CD4-positive, alpha-beta T cell treated with Interleukin-17A for 1 hour (primary cell): ENCODE results near the gene CD244.
"Not testable (repeated sequence)": the region's sequence is repeated elsewhere in the genome, so short reads cannot be mapped to it uniquely, and the experiment has no call there.

Source experiments
- DNase-seq: peaks from one replicate; pipeline ENCODE4 v3.0.0-alpha.2; 2020

The CD244 gene

DNA sequence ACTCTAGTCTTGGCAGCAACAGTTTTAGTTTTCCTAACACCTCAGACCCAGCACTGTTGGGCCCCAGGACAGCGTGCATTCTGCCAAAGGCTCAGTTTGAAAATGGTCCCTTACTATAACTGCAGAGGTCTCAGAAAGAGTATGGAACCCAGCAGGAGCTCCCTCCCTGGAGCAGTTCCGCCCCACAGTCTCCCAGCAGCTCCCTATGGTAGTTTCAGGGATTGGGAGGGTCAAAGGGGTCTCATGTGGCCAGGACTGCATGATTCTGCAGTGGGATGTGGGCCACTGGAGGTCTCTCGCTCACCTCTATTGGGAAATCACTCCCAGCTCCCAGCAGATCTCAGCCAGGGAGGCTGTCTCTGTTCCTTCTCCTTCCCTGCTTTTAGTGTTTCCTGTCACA, 54.4 kb downstream of the CD244 start:
- DNase-seq: no peak

DNA sequence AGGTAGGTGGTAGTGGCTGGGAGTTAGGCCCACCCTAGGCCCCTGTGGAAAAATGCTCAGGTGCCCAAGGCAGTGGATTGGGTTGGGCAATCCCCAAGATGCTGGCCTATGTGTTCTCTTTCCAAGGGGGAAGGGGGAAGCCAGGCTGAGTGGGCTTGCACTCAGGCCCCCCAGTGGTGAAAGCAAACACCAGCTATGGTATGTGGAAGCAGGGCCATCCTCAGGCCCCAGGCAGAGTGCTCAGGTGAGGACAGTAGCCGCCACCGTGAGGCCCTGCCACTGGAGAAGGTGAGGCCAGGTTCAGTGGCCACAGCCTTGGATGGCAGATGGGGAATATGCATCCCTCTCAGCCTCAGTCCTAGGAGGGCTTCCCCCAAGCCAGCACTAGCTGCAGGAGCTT, 54.9 kb downstream of the CD244 start:
- DNase-seq: no peak

DNA sequence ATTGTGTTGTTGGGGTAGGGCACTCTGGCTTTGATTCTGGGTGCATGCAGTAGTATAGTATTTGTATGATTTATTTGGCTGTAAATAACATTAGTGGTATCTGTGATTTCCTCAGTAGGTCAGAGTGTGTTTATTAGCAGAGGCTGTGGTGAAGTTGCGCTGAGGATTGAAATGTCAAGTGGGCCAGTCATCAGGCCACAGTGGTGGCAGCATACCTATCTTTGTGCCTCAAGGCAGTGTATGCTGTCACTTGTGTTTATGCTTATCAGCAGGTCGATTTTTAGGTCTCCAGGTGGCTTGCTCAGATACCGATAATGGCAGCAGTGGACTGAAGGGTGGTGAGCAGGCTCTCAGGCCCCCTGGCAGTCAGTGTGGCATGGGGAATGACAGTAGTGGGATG, 55.4 kb downstream of the CD244 start:
- DNase-seq: no peak

DNA sequence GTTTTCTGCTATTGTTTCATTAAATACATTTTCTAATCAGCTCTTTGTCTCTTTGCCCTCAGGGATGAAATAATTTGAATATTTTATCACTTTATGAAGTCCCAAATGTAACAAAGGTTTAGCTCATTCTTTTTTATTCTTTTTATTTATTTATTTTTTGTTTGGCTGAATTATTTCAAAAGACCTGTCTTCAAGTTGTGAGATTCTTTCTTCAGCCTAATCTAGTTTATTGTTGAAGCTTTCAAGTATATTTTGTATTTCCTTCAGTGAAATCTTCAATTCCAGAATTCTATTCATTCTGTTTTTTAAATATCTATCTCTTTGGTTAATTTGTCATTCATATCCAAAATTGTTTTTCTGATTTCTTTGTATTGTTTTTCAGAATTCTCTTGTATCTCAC, 55.9 kb downstream of the CD244 start:
- no peak for DNase-seq

DNA sequence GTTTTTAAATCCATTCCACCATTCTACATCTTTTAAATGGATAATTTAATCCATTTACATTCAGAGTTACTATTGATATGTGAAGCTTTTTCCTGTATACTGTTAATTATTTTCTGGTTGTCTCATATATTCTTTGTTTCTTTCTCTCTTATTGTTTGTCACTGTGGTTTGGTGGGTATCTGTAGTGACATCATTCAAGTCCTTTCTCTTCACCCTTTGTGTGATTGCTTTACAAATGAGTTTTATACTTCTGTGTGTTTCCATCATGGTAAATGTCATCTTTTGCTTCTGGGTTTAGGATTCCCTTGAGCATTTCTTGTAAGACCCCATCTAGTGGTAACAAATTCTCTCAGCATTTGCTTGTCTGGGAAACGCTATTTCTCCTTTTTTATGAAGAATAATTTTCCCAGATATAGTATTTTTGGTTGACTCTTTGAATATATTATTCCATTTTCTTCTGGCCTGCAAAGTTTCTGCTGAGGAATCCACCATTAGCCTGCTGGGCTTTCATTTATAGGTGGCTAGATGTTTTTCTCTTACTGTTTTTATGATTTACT, 56.5 kb downstream of the CD244 start:
- no peak for DNase-seq

DNA sequence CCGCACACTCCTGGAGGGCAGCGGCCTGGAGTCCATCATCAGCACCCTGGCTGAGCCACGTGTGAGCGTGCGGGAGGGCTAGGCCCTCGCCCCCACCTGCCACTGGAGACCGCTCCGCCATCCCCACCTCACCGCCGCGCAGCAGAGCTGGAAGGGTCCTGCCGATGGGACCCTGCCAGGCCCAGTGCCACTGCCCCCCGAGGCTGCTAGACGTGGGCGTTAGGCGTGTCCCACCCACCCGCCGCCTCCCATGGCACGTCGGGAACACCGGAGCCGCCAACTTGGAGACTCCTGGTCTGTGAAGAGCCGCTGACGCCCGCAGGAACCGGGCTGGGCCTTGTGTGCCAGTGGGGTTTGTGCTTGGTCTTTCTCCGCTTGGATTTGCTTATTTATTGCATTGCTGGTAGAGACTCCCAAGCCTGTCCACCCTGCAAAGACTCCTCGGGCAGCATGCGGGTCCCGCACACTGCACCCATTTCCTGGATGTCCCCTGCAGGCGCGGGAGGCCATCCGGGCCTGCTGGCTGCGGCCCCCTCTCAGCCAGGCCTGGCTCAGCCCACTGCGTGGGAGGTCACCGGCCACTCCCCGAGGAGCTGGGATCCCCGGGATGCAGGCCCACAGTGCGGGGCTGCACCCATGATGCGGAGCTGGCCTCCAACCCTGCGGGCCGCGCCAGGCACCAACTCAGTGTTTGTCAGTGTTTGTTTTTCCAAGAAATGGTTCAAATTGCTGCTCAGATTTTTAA, 60.7 kb downstream of the CD244 start:
- DNase-seq: no peak

DNA sequence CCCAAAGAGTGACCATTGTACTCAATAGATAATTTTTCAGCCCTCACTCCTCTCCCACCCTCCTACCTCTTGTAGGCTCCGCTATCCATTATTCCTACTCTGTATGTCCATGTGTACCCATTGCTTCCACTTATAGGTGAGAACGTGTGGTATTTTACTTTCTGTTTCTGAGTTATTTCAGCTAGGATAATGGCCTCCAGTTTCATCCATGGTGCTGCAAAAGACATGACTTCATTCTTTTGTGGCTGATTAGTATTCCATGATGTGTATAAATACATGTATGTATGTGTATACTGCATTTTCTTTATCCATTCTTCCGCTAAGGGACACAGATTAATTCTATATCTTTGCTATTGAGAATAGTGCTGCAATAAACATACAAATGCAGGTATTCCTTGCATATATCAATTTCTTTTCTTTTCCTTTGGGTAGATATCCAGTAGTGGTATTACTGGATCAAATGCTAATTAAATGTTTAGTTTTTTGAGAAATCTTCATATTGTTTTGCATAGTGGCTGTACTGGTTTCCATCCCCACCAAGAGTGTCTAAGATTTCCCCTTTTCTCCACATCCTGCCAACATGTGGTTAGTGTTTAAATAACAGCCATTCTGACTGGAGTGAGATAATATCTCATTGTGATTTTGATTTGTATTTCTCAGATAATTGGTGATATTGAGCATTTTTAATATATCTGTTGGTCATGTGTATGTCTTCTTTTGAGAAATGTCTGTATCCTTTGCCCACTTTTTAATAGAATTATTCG, 61.9 kb downstream of the CD244 start:
- peak; percentile 64 for DNase-seq

DNA sequence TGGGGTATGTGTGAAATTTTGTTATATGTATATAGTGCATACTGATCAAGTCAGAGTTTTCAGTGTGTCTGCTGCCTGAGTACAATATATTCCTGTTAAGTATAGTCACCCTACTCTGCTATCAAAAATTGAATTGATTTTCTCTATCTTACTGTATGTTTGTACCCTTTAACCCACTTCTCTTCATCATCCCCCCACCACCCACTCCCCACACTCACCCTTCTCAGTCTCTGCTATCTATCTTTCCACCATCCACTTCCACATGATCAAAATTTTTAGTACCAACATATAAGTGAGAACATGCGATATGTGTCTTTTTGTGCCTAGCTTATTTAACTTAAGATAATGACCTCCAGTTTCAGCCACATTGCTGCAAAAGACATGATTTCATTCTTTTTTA, 62.5 kb downstream of the CD244 start:
- DNase-seq: no peak

DNA sequence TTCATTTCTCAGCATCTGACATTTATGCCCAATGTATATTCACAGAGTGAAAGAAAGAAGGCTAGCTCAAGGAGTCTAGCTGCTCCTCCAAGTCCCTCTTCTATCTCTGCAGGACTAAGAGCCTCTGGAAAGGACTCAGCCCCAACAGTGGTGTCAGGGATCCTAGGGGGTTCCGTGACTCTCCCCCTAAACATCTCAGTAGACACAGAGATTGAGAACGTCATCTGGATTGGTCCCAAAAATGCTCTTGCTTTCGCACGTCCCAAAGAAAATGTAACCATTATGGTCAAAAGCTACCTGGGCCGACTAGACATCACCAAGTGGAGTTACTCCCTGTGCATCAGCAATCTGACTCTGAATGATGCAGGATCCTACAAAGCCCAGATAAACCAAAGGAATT, 63.0 kb downstream of the CD244 start:
- DNase-seq: no peak

DNA sequence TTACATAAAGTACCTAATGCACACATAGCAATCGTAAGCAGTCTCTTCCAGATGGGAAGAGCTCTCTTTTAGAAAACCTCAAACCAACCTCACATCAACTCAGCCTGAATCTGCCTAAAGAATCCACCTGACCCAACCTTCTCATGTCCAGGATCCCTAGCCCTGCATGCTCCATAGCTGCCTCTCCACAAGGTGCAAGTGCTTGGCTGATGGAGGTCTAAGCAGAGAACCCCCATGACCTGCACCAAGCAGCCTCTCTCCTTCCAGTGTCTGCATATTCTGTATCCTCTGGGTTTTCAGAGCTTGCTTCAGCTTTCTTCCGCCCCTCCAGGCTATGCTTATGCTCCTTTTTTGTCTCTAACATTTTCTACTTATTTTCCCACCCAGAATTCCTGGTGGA, 64.2 kb downstream of the CD244 start:
- DNase-seq: no peak

DNA sequence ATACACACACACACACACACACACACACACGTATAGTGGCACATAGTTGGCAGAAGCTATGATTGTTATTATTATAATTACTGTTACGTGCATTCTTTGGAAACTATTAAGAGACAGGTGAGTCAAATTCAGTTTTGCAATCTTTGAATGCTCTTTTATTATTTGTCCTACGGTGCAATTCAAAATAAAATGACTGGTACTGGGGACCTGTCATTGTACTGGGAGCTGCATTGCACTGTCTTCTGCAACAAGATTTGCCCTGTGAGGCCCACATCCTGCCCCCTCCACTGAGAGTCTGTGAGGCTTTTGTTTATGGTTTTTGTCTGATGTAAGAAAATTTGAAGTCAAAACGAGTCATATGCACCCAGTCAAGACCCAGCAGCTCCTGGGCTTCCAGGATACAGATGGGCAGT, 64.8 kb downstream of the CD244 start:
- DNase-seq: peak; percentile 74

DNA sequence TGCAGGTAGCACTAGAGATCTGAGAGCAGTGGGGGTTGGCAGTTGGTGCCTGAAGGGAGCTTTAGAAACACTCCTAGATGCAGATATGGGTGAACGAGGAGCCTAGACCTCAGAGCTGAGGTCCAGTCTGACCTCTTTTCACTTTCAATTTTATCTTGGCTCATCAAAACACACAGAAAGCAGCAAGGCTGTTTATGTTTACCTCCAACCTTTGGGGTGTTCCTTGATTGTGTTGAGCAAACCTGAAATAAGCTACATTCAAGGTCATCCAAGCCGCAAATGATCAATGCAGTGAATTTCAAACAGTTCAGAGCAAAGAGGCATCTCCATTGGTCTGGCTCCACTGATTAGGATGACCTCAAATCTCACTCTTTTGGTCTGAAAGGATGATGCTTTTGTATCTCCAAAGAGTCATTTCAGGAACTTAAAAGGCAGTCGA, 65.4 kb downstream of the CD244 start:
- no peak for DNase-seq

DNA sequence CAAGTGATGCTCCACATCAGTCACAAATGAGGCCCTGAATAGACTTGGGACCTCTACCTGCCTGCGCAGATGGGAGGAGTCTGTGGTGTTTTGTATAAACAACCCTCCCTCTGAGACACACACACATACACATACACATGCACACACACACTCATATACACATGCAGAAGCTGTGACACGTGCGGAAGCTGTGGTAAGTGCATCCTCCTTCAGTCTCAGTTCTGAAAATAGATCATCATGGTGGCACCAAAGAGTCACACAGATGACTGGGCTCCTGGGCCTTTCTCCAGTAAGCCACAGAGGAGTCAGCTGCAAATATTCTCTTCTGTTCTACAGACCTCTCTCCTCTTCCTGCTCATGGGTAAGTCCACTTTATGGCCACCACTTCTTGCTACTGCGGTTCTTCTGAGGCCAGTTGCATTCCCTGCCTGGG, 66.7 kb downstream of the CD244 start, which contains the start of gene LY9:
TSS of gene LY9 (plus strand) at position 224 of the 433 bp plus-strand sequence. CDS start at position 238, 14 bp downstream.
- peak; percentile 96 for DNase-seq

DNA sequence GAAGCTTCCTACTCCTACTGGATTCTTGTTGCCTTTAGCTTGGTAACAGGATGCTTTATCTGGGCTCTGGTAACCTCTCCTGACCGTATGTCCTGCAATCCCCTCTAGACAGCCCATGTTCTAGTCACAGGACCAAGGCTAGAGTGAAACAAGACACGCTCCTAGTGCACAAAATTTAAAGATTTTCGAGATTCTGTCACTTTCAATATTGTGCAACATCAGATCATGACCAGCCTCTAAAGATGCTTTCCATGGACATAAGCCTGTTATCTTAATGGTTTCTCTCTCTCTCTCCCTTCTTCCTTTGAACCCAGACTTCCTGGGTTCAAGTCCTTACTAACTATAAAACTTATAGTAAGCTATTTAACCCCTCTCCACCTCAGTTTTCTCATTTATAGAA, 68.3 kb downstream of the CD244 start:
- no peak for DNase-seq

DNA sequence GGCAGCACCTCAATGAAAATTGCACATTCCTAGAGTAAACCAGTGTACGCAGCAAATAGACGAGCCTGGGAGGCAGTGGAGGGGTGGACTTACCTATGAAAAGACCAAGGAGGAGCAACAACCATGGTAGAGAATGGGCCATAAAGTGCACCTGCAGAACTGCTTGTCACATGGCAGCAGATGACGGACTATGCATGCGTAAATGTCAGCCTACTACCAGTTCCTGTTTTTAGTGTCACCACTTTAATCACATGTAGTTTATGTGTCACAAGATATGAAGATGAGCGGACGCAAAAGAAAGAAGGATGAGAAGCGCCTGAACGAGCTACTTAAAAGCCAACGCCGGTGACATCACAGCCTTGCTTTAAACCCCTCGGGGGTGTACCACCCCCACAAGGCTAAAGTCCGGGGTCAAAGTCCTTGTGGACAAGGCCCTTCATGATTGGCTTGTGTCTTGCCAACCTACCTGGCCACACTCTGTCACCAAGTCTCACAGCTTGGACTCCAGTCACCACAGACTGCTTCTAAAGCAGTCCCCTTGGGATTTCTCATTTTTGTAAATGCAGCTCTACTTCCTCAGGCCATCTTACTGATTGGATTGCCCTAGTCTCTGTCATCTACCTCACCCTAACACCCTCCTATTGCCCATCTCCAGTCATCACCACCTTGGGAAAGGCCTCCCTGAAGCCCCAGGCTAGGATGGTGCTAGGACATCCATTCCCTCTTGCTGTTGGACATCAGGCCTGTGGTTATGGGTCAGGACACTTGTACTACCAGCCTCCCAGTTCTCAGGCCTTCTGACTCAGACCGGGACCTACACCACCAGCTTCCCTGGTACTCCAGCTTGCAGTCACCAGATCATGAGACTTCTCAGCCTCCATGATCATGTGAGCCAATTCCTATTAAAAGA, 72.7 kb downstream of the CD244 start:
- DNase-seq: no peak

DNA sequence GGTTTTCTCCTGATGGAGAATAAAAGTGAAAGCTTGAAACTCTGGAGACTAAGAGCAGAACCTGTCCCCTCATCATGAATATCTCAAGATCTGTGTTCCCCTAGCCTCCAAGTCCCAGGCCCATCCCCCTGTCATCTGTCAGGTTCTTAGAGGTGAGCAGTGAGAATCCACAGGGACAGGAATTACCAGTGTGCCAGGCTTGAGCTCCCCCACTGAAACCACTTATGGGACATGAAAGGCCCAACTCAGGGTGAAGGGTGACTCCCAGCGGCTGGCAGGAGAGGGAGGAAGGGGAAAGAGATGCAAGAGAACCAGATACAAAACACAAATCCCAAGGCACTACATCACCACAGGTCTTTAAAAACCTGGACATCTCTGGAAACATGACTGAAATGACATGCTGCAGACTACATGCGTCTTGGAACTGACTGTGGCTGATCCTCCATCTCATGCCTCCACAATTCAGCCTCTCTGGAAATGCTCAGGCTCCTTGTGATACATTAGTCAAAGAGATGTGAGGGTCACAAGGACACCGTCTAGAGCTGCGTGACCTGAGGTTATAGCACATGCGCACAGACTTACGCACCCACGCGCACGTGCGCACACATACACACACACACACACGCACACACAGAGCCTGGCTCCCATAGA, 73.5 kb downstream of the CD244 start:
- no peak for DNase-seq

DNA sequence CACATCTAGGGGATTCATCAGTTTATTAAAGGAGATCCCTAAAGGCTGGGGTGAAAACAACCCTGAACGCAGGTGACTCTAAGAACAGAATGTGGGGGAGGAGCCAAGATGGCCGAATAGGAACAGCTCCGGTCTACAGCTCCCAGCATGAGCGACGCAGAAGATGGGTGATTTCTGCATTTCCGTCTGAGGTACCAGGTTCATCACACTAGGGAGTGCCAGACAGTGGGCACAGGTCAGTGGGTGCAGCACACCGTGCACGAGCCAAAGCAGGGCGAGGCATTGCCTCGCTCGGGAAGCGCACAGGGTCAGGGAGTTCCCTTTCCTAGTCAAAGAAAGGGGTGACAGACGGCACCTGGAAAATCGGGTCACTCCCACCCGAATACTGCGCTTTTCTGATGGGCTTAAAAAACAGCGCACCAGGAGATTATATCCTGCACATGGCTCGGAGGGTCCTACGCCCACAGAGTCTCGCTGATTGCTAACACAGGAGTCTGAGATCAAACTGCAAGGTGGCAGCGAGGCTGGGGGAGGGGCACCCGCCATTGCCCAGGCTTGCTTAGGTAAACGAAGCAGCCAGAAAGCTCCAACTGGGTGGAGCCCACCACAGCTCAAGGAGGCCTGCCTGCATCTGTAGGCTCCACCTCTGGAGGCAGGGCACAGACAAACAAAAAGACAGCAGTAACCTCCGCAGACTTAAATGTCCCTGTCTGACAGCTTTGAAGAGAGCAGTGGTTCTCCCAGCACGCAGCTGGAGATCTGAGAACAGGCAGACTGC, 79.5 kb downstream of the CD244 start:
- not testable (repeated sequence) for DNase-seq

DNA sequence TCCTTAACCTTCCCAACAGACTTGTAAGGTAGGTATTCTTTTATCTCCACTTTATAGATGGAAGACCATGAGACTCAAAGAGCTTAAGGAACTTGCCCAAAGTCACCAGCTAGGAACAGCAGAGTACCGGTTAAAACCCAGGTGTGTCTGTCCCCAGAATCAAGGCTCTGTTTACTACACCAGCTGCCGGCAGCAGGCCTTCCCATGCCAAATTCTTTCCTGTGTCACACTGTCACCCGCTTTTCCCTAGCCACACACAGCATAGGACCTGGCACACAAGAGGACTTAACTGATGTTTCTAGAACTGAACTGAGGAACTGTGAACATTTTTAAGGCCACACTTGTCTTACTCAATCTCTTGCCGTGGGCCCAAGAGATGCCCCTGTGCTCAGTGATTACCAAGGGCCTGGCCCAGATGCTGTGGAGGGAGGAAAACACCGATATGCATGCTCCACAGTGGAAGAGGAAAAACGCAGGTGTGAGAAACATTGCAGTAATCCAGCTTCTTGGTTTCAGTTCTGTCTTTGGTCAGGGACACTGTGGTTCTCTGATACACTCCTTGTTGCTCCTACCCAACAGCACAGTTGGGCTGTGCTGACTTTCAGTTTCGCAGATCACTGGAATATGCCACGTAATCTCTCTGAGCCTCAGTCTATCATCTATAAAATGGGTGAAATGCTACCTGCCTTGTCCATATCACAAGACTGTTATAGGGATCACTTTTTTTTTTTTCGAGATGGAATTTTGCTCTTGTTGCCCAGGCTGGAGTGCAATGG, 80.6 kb downstream of the CD244 start:
- DNase-seq: peak; percentile 51

DNA sequence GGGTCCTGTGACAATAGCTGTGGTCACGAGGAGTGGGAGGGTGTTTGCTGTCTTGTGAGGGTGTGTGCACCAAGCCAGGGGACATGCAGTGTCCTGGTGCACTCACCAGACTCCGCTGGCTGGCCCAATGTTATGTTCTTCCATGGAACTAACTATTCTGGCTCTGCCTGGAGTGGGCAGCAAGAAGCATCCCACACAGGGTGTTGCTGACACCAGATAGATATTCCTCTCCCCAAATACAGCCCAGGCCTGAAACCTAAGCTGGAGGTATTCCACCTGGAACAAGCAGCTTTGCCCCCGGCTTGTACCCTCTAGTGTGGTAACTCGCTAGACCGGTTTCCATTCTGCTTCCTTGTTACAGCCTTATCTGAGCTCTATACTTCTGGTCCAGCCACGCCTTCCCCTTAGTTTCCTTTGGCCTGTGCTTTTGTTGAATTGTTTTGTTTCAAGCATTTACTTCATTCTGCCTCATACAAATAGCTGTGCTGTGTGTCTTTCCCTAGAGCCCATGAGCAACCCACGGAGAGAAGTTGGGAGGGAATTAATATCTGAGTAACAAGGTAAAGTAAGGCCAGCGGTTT, 81.4 kb downstream of the CD244 start:
- DNase-seq: no peak

DNA sequence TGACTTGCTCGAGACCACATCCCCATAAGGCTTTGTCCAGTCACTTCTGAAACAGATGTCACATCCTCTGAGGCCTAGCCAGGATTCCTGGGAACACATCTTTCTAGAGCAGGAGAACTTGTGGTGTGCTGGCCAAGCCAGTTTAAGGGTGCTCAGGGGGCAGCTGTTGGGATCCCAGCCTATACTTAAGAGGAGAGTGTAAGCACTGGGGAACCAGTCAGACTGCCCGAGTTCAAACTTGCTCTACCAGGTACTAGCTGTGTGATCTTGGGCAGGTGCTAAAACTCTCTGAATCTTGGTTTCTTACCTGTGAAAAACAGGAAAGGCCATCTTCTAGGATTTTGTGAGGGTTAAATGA, 82.3 kb downstream of the CD244 start:
- no peak for DNase-seq
